ENCODE results near the gene BMPR1B.

GRCh38 chr4:94757192-94758140 is at the start of gene BMPR1B:
- TF ChIP-seq CTCF (IDR thresholded peaks at IDR 0.05) = no peak
- no peak for TF ChIP-seq POLR2A (IDR thresholded peaks at IDR 0.05)

All from lower leg skin (tissue), 3 donors.